Hepatic stellate cell (primary cell): ENCODE data around the gene KLHDC7B.

Experiments used
- DNase-seq: peaks from one replicate; pipeline ENCODE4 v3.0.0; 2011; ENCODE audit warnings: low spot score

The KLHDC7B gene

DNA sequence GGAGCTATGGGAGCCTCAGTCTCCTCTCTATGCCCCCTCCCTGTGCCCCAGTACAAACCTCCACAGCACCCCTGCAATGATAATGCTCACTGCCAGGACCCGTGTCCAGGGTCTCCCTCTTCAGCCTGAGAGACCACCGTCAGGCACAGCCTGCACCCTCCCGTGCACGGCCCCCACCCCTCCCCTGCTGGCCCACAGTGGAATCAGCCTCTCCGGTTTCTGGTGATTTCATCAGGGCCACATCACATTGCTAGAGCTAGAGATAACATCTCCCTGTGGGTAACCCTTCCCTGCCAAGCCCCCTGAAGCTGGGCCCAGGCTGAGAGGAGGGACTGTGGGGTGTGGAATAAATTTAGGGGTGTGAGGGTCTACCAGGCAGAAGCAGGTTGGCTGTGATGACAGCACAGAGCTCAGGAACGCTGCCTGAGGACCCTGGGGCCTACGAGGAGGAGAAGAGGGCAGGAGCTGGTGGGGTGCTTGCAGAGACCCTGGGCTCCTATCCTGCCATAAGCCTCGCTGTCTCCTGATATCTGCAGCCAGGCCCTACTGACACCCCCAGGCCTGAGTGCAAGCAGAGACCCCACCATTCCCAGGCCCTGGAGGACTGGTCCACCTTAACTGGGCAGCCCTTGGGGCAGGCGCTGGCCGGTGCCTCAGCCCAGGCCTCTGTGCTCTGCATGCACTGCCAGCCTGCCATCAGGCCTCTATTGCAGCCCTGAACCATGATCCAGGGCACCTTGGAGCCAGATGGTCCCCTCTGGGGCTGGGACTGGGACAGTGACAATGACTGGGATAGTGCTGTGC, at the start of gene KLHDC7B:
Gene KLHDC7B (plus strand): TSS at position 378 of the 804 bp plus-strand sequence. CDS start 345 bp downstream, at position 723.
- no peak for DNase-seq

DNA sequence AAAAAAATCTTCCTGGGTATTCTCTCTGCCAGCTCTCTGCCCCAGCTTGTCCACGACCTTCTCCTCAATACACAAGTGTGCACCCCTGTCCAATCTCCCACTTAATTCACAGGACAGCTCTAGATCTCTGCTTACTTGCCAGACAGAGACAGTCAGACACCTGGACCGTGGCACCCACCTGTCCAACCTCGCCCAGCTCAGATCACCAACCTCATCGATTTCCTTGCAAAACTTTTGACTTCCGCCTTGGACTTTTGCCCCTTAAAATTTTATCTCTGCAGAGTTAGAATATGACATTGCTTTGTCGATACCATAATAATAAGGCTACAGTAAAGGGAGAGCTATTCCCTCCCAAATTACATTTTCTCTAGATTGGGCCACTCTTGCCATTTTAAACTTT, 48.6 kb upstream of the KLHDC7B start:
- DNase-seq, result no peak

DNA sequence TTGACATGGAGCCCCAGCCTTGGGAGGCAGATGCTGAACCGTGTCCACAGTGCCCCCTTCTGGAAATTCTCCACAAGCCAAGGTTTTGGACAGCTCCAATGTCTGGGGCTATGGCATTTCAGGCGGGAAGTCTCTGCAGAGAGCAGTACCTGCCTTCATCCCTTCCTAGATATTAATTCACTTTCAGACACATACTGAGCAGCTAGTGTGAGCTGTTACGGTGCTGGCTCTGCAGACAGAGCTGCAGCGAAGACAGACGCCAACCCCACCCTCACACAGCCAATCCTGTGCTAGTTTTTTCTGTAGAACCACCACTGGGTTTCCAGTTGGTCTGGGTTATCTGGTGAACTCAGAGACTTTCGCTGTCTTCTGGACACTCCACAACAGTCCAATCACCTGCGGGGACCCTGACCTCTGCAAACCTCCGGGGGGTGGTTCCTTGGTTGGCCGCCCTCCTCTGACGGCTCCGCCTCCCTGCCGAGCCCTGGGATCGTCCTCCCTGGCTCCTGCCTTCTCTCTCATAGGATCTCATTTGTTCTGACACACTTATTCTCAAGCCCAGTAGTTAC, 47.3 kb upstream of the KLHDC7B start:
- peak; percentile 69 for DNase-seq

DNA sequence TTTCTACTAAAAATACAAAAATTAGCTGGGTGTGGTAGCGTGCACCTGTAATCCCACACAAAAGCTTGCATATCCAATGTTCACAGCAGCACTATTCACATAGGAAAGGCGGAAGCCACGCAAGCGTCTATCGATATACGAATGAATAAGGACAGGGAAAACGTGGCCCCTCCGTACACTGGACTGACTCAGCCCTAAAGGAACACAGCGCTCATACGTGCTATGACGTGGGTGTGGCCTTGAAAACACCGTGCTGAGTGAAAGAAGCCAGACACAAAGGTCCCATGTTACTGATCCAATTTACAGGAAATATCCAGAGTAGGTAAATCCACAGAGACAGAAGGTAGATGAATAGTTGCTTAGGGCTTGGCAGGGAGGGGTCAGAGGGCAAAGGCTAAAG, 45.2 kb upstream of the KLHDC7B start:
- DNase-seq, result no peak

DNA sequence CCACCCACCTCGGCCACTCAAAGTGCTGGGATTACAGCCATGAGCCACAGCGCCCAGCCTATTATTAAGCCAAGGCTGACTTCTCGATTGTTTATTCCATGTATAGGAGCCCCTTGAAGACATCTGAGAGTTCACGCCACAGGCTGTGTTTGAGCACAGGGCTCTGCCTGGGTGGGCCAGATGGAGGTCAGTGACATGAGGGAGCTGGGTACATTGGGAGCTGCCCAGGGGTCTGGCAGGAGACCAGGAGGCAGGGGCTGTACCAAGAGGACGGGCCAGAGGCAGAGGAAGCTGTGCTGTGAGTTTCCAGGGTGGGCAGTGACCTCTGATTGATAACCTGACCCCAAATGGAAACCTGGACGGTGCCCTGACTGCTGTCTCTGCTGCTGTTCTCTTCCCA, 43.6 kb upstream of the KLHDC7B start:
- DNase-seq, result no peak

DNA sequence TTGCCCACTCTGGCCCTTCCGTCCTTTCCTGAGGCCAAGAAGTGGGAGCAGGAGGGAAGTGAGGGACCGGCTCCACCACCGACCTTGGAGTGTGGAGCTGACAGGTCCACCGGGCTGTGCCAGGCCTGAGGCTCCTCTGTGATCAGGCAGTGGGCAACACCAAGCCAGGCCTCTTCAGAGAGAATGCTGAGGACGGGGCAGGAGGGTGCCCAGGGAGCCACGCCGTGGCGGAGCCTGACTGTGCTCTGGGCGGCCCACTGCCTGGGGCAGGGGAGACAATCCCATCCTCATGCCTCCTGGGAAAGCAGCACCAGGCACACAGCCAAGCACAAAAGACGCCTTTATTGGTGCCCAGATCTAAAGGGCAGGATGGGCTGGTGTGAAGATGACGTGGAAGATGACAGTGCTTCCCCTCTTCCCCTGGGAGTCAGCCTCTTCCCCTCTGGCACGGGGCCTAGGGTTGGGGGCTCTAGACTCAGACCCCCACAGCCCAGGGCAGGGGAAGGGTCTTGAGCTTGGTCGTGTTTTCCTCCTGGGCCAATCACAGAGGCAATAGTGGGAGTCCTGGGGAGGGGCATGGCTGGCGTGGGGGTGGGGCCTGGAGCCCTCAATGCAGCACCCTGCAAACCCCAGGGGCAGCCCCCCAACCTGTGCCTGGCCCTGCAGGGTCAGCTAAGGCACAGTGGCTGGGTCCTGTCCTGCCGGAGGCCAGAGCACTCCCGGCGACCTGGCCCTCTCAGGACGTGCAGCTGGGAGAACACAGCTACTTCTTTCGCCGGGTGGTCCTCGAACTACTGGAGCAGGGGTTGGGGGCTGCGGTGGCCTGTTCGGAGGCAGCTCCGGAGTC, 42.8 kb upstream of the KLHDC7B start:
- no peak for DNase-seq

DNA sequence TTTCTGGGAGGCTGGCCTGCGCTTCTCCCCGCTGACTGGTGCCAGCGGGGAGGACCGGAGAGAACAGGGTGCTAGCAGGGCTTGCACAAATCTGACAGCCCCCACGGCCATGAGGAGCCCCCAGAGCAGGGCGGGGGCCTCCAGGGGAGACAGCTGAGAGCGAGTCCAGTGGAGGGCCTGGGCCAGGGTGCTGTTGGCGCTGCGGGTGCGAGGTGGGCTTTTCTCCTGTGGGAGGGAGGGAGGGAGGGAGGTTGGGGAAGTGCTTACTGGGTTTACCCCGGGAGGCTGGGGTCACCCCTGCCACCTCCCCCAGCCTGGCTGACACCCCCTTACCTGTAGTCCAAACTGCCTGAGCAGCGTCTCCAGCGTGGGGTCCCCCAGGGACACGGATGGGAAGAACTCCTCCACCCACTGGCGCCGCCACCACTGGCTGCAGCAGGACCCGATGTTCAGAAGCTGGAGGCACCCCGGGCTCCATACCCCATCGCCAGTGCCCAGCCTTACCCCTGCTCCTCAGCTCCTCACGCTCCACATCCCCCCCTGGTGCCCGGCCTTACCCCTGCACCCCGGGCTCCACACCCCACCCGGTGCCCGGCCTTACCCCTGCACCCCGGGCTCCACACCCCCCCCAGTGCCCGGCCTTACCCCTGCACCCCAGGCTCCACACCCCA, 42.1 kb upstream of the KLHDC7B start:
- no peak for DNase-seq

DNA sequence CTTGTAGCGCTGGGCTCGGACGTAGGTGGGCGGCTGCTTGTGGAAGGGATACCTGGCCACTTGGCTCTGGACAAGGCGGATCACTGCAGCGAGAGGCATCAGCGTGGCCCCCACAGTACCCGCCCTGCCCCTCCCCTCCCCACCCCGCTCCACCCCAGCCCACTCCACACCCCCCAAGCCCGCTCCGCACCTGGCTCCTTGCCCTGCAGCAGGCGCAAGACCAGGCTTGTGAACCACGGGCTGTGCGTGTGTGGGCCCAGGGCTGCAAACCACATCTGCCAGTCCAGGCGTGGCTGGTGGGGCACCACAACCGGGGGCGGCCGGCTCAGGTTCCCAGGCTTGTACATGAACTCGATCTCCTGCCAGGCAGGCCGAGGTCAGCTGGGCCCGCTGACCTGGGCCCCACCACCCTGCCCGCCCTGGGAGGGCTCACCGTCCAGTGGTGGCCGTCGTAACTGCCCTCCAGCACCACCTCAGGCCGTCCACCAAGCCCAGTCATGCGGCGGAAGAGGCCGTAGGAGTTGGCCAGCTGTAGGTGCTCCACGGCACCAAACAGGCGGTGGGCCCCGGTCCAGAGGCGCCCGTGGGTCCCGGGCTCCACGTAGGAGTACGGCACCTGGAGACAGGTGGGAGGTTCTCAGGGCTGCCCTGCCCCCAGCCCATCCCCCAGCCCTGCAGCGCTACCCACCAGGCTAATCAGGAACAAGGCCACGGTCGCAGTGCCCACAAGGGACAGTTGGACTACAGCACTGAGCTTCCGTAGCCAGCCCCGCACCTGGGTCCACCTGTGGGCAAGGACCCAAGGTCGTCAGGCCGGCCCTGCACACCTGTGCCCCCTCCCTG, 41.1 kb upstream of the KLHDC7B start:
- no peak for DNase-seq

DNA sequence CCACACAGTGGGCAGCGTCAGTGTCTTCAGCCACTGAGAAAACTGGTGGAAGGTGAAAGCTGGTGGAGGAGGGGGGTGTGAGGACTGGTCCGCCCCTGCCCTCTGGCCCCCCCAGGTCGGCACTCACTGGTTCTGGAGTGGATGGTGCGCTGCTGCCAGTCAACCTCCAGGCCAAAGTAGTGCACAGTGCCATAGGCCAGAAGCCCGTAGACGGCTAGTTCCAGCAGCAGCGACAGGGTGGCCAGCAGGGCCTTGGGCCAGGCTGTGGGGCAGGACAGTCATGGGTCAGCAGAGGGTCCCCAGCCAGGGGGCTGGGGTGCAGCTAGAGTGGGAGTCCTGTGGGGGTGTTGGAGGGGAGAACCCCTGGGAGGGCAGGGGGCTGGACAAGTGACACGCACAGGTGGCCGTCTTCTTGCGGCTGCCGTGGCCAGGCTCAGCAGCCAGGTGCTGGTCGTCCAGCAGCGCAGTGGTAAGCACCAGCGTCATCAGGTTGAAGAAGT, 40.4 kb upstream of the KLHDC7B start:
- no peak for DNase-seq

DNA sequence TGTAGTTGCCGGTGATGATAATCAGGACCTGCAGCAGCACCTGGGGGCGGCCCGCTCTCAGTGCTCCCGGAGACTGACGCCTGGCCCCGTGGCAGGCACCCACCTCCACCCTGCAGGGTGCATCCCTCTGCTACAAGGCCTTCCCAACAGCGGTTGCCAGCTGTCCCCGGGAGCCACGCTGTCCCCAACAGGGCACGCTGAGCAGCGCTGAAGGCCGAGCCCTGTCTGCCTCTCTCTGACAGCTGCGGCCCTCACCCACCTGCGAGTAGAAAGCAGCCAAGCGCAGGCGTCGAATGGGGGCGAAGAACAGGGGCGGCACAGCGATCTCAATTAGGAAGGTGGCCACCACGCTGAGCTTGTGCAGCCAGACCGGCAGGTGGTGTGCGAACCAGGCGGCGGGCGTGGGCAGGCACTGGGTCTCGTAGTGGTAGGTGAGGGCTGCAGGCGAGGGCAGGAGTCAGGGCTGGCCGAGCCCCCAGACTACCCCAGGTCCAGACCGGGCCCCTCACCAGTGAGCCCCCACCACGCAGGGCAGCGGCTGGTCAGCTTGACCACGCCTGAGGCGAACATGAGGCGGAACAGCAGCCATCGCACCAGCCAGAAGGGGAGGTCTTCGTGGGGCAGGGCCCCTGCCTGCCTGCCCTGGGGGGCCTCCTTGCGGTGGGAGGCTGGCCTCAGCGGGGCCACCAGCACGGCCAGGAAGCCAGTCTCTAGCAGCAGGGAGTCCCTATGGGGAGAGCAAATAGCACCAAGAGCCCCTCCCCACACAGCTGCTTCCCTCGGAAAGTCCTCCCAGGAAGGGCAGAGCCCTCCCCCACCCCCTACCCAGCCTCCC, 39.7 kb upstream of the KLHDC7B start:
- DNase-seq, result no peak

DNA sequence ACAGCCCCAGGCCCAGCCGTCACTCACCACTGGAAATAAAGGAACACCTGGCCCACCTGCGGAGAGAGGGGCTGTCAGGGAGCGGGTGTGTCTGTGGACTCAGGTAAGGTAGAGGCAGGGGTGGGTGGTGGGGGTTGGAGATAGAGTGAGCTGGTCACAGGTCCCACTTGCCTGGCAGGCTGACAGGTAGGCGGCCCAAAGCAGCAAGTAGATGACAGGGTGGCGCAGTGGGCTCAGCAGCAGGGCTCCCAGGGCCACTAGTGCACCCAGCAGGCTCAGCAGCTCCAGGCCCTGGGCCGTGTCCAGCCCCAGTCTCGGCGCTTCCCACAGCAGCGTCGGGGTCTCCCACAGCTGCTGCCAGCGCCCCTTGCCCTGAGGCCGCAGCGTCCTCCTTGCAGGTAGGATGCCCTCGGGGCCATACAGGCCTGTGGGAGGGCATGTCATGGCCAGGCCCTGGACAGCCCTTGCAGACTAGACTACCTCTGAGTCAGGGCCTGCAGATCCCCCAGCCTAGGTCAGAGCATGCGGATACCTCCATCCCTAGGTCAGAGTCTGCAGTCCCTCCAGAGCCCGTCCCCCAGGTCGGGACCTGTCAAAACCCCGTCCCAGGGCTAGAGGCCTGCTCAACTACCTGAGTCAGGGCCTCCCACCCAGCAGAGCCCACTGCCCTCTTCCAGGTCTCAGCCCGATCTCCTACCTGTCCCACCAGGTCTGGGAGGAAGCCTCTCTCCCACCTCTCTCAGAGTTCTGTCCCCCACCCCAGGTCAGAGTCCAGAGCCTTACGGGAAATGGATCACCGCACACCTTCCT, 38.9 kb upstream of the KLHDC7B start:
- DNase-seq, result no peak

DNA sequence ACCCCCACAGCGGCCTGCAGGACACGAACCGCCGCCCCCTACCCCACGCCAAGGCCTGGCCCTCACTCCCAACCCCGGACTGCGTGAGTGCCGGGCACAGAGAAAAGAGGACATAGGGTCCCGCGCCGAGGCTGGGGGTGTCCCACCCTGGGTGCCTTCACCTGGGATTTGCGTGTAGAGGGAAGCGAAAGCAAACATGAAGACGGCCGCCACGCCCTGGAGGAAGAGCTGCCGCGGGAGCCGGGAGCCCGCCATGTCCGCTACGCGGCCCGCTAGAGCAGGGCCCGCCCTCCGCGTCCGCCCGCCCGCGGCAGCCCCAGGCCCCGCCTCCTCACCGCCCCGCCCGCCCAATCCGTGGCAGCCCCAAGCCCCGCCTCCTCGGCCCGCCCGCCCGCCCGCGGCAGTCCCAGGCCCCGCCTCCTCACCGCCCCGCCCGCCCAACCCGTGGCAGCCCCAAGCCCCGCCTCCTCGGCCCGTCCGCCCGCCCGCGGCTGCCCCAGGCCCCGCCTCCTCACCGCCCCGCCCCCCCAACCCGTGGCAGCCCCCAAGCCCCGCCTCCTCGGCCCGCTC, 38.2 kb upstream of the KLHDC7B start, which contains the start of gene LMF2:
Gene LMF2 (minus strand): TSS at position 282 of the 570 bp plus-strand sequence. CDS start 27 bp downstream, at position 255.
- peak; percentile 94 for DNase-seq

DNA sequence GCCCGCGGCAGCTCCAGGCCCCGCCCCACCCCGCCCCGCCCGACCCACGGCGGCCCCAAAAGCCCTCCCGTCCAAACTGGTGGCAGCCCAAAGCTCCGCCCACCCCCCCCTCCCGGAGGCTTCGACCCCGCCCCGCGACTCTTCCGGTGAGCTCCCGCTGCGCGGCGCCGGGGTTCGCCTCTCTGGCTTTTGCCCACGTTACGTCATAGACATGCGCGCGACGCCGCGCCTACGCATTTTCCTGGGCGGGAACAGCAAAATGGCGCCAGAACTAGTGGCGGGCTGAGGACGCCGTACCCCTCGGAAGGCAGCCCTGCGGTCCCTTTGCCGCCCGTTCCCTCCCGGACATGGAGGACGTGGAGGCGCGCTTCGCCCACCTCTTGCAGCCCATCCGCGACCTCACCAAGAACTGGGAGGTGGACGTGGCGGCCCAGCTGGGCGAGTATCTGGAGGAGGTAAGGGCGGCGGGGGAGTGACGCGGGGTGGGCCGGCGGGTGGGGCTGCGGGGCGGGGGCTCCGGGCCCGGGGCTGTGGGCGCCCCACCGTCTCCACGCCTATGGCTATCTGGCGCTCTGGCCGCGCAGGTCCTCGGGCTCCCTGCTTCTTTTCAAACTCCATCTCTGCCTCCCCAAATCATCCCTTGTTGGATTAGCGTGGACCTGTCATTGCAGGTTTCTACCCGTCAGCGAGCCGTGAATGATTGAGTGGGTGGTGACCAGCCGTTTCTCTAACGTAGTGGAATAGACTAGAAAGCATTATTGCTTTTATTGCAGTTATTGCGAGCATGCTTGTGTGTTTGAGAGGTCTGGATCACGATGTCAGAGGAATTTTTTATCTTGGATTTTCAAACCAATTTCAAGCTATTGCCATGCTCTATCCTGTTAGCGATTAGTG, 37.5 kb upstream of the KLHDC7B start, which contains the start of gene NCAPH2:
Gene NCAPH2 (plus strand): TSS at position 234 of the 894 bp plus-strand sequence. CDS start 114 bp downstream, at position 348.
- DNase-seq, result peak; percentile 100

DNA sequence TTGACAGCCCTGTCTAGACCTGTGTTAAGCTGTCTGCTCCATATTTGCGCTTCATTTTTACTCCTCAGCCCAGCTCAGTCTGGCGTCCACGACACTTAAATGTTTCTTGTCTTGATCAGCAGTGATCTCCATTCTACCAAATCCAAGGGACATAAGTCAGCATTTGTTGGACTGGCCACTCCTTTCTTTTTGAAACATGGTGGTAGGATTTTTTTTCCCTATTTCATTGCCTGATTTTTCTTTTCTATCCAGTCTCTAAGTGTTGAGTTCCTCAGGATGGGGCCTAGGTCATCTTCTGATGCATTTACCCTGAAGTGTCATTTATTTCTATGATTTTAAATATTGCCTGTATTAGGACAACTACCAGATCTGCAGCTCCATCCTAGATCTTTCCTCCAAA, 36.8 kb upstream of the KLHDC7B start:
- DNase-seq, result no peak

DNA sequence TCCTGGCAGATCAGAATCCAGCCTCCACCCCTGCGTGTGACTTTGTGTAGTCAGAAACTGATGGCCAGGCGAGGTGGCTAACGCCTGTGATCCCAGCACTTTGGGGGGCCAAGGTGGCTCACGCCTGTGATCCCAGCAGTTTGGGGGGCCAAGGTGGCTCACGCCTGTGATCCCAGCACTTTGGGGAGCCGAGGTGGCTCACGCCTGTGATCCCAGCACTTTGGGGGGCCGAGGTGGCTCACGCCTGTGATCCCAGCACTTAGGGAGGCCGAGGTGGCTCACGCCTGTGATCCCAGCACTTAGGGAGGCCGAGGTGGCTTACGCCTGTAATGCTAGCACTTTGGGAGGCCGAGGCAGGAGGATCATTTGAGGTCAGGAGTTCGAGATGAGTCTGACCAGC, 32.5 kb upstream of the KLHDC7B start:
- DNase-seq, result no peak

DNA sequence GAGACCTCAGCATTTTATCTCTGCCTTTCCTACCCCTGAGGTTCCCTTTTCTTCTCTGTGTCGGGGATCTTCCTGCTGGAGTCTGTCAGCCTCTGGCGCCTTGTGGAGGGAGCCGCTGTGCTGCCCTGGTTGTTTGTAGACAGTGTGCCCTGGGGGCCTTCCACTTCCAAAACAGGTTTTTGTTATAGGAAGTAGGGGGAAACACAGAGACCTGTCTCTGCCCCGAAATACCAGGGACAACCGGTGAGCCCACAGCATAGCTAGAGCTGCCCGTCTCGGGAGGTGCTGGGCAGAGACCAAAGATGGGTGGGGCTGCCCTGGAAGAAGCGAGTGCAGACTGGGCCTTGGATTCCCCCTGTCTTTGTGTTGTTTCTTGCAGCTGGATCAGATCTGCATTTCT, 29.6 kb upstream of the KLHDC7B start:
- DNase-seq, result no peak

DNA sequence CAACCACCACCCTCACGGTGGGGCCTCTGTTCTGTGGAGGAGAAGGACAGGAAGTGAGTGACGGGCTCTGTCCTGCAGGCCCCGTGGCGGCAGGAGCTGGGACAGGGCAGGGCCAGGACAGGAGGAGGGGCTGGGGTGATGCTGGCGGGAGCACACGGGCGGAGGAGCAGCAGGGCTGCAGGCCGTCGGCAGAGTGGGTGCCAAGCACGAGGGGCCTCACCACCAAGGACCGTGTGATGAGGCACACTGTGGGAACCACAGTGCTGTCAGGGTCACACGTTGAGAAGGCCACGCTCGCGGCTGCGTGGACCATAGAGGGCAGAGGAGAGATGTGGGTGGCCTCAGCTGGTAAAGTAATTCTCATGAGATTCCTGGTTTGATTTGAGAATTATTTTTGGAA, 28.8 kb upstream of the KLHDC7B start:
- no peak for DNase-seq
